Fibroblast of the conjunctiva (primary cell): Measurements from ENCODE around the gene SCYL3.

ENCODE experiments used
- DNase-seq: peaks from one replicate; pipeline ENCODE4 v3.0.0-alpha.2; 2010; ENCODE audit warnings: low read depth

SCYL3 gene

DNA sequence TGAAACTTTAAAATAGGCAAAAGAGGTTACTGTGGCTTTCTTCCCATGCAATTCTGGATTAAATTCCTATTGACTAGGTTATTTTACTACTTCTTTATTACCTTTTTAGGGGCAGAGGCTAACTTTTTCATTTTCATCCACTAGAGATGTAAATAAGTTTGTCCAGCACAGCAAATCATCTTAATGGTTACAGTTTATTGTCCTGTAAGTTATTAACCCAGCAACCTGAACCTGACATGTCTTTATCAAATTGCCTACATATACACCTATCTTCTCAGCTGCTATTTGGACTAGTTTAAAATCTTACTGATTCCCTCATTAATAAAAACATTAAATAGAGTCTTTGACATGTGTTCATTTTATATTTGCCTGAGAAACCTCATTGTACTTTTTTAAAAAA lies 6.9 kb upstream of the SCYL3 start:
- DNase-seq: no peak

DNA sequence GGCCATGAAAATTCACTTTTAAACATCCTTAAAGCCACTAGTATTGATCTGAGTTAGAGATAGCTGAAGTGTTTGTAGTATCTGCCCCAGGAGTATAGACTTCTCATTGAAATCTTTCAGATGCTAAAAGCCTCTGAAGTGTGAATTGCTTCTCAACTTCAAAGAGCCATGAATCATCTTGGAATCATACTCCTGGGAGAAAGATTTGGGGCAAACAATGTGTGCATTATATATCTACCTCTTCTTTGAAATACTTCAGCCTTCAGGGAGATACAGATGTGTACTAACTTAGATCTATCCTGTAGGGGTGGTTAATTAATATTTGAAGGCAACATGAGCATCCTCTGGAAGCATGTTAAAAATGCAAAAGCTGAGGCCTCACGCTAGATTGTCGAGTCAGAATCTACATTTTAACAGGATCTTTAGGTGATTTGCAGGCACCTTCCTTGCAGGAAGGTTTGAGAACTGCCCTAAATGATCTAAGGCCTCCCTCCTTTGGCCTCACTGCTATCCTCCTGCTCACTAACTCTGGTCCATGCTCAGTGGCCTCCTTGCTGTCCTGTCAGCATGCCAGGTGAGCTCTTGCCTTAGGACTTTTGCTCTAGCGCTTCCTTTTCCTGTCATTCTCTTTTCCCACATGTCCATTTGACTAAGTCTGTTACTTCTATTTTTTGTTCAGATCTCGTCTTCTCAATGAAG lies 6.0 kb upstream of the SCYL3 start:
- DNase-seq: no peak

GRCh38 chr1:169896013-169896412 lies 2.3 kb upstream of the SCYL3 start:
- DNase-seq: no peak

DNA sequence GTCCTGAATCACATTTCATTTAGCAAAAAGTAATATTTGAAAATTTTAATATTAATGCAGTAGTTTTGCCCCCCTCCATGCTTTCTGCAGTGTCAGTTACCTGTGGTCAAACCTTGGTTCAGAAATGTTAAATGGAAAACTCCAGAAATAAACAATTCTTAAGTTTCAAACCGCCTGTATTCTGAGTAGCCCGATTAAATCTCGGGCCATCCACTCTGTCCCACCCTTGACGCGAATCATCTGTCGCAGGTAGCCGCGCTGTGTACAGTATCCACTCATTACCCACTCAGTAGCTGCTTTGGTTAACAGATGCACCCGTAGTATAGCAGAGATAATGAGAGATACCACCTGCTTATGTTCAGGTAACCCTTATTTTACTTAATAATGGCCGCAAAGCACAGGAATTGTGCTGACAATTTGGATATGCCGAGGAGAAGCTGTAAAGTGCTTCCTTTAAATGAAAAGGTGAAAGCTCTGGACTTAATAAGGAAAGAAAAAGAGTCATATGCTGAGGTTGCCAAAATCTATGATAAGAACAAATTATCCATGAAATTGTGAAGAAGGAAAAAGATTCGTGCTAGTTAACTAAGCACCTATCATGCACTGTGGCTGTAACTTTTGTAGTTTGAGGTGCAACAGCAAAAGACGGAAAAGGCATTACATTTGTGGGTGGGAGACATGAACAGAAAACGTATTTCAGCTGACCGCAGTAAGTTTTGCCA lies 889 bp upstream of the SCYL3 start:
- DNase-seq: no peak

- no peak for DNase-seq
Measured at GRCh38 chr1:169892927-169893644, 610 bp downstream of the SCYL3 start.

DNA sequence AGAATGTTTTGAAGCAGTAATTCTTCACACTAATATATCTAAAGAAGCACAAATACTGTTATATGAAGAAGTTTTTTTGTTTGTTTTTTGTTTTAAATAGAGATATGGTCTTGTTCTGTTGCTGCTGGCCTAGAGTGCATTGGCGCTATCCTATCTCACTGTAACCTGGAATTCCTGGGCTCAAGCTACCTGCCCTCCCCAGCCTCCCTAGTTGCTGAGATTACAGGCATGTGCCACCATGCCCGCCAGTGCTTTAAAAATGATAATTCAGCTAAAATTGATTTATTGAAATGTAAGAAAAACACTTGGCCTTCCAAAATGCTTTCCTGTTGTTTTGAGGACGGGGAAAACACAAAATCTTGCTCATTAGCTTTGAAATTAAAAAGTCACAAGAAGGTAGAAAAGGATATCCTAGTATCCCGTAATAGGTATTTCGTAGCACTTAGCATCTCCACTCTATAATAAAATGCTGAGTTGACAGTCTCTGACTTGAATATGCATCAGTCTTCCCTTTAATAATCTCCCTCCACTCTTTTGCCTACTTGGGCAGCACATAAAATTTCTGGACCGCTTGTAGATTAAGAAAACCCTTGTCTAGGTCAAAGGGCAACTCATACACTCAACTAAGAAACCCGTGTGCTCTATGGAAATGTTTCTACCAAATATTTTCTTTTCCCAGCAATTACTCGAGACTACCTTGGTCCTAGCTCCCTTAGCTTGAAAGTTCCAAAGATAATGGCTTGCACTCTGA lies 1.3 kb downstream of the SCYL3 start:
- DNase-seq: no peak

DNA sequence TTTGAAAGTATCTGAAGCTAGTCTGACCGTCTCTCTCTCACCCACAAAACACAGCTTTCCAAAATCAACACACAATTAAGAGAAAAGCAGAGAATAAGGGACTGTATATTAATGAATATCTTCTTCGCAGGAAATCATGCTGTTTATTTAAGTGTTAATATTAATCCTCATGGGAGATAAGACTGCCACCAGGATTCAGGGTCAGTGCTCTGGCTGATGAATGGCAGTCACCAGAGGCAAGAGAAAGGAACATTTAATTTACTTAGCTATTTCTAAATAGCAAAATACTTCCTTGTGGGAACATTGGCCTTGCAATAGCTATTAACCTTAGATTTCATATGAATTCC lies 2.2 kb downstream of the SCYL3 start:
- DNase-seq: no peak

GRCh38 chr1:169890761-169891538 lies 2.7 kb downstream of the SCYL3 start:
- no peak for DNase-seq

DNA sequence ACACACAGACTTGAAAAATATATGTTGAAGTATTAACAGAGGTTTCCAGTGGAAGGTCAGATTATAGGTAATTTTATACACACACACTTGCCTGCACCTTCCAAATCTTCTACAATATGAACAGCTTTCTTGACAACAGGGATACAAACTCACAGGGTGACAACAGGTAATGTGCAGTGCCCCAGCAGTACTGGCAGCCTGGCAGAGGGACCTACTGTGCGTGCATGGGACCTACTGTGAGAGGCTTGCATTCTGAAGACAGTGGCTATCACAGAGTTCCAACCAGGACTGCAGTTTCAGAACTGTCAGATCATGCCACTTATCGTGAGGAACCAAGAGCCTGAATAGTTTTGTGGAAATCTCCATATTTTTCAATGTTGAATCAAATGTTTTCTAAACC lies 3.8 kb downstream of the SCYL3 start:
- no peak for DNase-seq

- DNase-seq: no peak
Measured at GRCh38 chr1:169886931-169887330, 6.8 kb downstream of the SCYL3 start.

- DNase-seq: no peak
Measured at GRCh38 chr1:169886422-169886821, 7.3 kb downstream of the SCYL3 start.

- no peak for DNase-seq
Measured at GRCh38 chr1:169885207-169885606, 8.5 kb downstream of the SCYL3 start.

DNA sequence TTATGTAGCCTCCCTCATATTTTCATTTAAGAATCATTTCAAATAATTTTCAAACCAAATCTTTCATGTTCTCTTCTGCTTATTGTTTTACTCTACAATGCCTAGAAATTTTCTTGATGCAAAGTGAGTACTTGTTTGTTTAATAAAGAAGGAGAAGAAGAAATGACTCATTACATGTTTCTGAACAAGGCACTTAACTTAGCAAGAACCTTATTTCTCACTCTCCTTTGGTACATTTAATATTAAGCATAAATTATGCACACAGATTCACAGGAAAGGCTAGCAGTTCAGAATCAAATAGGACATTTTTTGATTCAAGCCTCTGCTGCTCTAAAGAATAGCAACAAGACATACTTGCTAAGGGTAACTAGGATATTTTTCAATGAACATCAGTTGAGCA lies 9.1 kb downstream of the SCYL3 start:
- DNase-seq: no peak

DNA sequence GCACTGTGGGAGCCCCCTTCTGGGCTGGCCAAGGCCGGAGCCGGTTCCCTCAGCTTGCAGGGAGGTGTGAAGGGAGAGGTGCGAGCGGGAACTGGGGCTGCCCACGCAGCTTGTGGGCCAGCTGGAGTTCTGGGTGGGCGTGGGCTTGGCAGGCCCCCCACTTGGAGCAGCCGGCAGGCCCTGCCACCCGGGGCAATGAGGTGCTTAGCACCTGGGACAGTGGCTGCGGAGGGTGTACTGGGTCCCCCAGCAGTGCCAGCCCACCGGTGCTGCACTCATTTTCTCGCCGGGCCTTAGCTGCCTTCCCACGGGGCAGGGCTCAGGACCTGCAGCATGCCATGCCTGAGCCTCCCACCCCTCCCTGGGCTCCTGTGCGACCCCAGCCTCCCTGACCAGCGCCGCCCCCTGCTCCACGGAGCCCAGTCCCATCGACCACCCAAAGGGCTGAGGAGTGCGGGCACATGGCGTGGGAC lies 11.6 kb downstream of the SCYL3 start:
- no peak for DNase-seq

DNA sequence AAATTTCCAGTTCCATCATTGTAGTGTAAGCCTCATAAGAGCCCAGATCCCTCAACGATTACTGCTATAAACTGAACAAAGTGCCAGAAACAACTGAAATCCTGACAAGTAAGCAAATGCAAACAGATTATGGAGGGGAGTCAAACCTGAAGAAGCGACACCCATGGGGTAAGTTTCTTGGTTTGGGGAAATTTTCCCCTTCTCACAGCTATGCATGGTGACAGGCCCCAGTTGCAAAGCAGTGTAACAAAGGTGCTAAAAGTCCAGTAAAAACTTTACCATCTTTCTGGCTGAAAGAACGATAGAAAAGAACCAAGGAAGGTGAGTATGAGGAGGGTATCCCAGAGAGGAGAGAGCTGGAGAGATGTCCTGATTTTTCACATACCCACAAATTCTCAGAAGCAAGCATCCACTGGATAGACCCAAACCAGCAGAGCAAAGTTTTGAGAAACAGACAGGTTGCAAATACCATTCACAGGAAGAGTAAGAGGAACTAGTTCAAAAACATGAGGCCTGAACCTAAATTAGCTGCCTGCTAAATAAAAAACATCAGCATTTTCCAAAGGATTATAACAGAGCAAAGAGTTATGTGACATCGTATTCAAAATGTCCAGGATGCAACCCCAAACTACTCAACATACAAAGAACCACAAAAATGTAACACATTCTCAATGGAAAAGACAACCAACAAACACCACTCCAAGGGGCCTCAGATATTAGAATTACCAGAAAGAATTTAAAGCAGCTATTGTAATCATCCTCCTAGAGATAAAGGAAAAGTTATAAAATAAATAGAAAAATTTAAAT lies 14.5 kb downstream of the SCYL3 start:
- DNase-seq: no peak

GRCh38 chr1:169878498-169878897 lies 15.2 kb downstream of the SCYL3 start:
- no peak for DNase-seq

DNA sequence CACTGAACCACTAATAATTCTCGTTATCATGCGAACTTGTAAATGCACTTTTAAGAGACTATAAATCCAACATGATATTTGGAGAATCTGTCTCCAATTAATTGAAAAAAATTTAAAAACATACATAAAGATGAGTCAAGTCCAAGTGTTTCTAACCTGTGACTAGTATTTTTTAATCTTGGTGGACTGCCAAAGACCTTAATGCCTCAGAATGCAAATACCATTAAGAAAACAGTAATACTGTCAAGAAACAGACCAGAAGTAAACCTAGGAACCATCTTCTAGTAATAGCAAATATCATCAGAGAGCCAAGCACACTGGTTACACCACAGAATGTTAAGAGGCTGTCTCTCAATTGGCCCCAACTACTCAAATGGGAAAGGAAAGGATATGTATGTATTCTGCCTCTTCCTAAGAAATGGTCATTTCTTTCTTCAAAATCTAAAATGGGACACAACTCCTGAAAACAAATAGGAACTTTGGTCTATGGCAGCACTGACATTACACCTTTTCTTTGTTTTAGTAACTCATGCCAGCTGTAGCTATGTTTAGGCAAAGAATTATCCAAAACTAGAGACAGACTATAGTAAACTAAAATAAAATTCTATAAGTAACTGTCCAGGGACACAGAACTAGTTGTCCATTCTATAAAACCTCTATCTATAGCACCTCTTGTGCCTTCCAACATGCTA lies 15.8 kb downstream of the SCYL3 start:
- DNase-seq: peak; percentile 17

GRCh38 chr1:169874229-169874628 lies 19.5 kb downstream of the SCYL3 start:
- peak; percentile 27 for DNase-seq

DNA sequence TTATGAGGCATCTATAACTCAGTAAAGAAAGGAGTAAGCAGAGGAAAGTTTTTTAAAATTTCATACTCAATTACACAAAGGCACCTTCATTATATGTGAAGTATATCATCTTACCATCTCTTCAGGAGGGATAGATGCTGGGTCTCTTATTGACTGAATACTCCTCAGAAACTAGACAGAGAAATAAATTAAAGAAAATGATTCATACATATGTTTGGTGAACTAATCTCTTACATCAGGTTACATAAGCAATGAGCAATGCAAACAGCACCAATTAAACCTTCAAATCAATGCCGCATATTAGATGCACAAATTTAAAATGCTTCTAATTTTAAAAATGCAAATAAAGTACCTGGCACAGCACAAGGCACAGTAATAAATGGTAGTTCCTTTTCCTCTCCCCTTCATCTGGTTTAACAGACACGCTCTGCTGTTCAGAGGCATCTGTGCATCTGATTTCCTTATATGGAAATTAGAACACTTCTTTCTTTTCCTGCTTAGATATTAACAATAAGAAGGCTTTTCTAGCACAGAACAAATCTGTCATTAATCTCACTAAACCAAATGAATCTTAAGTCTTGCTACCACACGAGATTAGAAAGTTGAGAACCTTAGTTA lies 20.0 kb downstream of the SCYL3 start:
- no peak for DNase-seq

DNA sequence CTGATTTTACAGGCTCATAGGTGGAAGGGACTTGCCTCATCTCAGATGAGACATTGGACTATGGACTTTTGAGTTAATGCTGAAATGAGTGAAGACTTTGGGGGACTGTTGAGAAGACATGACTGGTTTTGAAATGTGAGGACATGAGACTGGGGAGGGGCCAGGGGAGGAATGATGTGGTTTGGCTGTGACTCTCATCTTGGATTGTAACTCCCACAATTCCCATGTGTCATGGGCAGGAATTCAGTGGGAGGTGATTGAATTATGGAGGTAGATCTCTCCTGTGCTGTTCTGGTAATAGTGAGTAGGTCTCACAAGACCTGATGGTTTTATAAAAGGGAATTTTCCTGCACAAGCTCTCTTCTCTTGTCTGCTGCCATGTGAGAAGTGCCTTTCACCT lies 20.8 kb downstream of the SCYL3 start:
- DNase-seq: no peak
